HG02610 (cell line): ENCODE results near the gene PPP4R2.

Experiments
- ATAC-seq: cut with Tn5 transposase; IDR thresholded peaks from one replicate; pipeline ENCODE4 v1.9.1; 2021; ENCODE audit warnings: mild to moderate bottlenecking, moderate library complexity; ENCODE audit not compliant: unreplicated experiment

The PPP4R2 gene

GRCh38 chr3:73021301-73021835, 24.8 kb downstream of the PPP4R2 start:
- ATAC-seq = no peak

- no peak for ATAC-seq
These were observed 28.2 kb downstream of the PPP4R2 start for GRCh38 chr3:73024836-73025235.

GRCh38 chr3:73026111-73026759, 29.6 kb downstream of the PPP4R2 start:
- no peak for ATAC-seq

GRCh38 chr3:73026760-73027113, 30.1 kb downstream of the PPP4R2 start:
- no peak for ATAC-seq

- no peak for ATAC-seq
These were observed 32.2 kb downstream of the PPP4R2 start for GRCh38 chr3:73028803-73029202.

GRCh38 chr3:73029321-73029796, 32.7 kb downstream of the PPP4R2 start:
- ATAC-seq = no peak

GRCh38 chr3:73030073-73030597, 33.5 kb downstream of the PPP4R2 start:
- ATAC-seq = peak; percentile 51

- no peak for ATAC-seq
These were observed 35.0 kb downstream of the PPP4R2 start for GRCh38 chr3:73031573-73032103.

GRCh38 chr3:73036694-73037591, 40.3 kb downstream of the PPP4R2 start:
- ATAC-seq = peak; percentile 39

- no peak for ATAC-seq
These were observed 44.9 kb downstream of the PPP4R2 start for GRCh38 chr3:73041537-73041936.

GRCh38 chr3:73043414-73043813, 46.8 kb downstream of the PPP4R2 start:
- ATAC-seq = no peak

- ATAC-seq = no peak
These were observed 48.8 kb downstream of the PPP4R2 start for GRCh38 chr3:73045391-73045790.

- ATAC-seq = no peak
These were observed 49.6 kb downstream of the PPP4R2 start for GRCh38 chr3:73046195-73046594.

GRCh38 chr3:73049319-73049718, 52.7 kb downstream of the PPP4R2 start:
- no peak for ATAC-seq

GRCh38 chr3:73052857-73053256, 56.2 kb downstream of the PPP4R2 start:
- ATAC-seq = no peak

GRCh38 chr3:73055583-73055982, 59.0 kb downstream of the PPP4R2 start:
- no peak for ATAC-seq

- no peak for ATAC-seq
These were observed 59.6 kb downstream of the PPP4R2 start for GRCh38 chr3:73056014-73056844.

- no peak for ATAC-seq
These were observed 60.2 kb downstream of the PPP4R2 start for GRCh38 chr3:73056845-73057150.

GRCh38 chr3:73060302-73060723, 63.7 kb downstream of the PPP4R2 start:
- no peak for ATAC-seq

GRCh38 chr3:73061416-73061815, 64.8 kb downstream of the PPP4R2 start, which contains the start of gene EBLN2:
Gene EBLN2, plus strand, starts transcription at chr3:73061659. Its CDS starts 423 bp downstream, at chr3:73062082.
- ATAC-seq = no peak
